GM12892 (cell line): ENCODE data around the gene CASKIN2.

Source experiments
- DNase-seq: peaks from one replicate; pipeline ENCODE4 v3.0.0; 2011; ENCODE audit not compliant: insufficient read length
- FAIRE-seq: peaks from 2 replicates; lab custom pipeline; 2011; peaks lifted over from hg19 to GRCh38; lab: Jason Lieb, UNC
- POLR2A ChIP-seq: IDR thresholded peaks from 2 replicates; pipeline ENCODE4 v1.6.1; 2011; ENCODE audit warnings: low read depth, low read length, control low read depth
- POLR2AphosphoS5 ChIP-seq: IDR thresholded peaks from 2 replicates; pipeline ENCODE4 v1.6.1; 2011; ENCODE audit warnings: low read depth, low read length, control low read depth
- TAF1 ChIP-seq: IDR thresholded peaks from 2 replicates; pipeline ENCODE4 v1.6.1; 2011; ENCODE audit warnings: low read depth, mild to moderate bottlenecking, control low read depth, low read length, borderline replicate concordance

The CASKIN2 gene

DNA sequence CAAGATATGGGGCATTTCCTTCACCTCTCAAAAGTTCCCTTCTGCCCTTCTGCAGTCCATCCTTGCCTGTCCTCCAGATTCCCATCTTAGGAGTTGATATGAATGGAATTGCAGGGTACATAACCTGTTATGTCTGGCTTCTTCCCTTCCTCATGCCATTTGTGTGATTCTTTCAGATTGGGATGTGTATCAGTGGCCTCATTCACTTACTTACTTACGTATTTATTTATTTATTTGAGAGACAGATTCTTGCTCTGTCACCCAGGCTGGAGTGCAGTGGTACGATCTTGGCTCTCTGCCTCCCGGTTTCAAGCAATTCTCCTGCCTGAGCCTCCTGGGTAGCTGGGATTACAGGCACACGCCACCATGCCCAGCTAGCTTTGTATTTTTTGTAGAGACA, 65.1 kb downstream of the CASKIN2 start:
- no peak for TF ChIP-seq POLR2A
- TF ChIP-seq POLR2AphosphoS5, result no peak
- TF ChIP-seq TAF1, result no peak
- DNase-seq (no peak), FAIRE-seq (no peak)
